Measurements from ENCODE around the gene MCF2L2. TPM values are rescaled to one million over a fixed set of nuclear protein-coding genes. Genes with fewer than 3 reads are reported as not detected.

MCF2L2 gene
- total RNA-seq, 2 donors from 2014 or later: 0.25 to 1.4 TPM

DNA sequence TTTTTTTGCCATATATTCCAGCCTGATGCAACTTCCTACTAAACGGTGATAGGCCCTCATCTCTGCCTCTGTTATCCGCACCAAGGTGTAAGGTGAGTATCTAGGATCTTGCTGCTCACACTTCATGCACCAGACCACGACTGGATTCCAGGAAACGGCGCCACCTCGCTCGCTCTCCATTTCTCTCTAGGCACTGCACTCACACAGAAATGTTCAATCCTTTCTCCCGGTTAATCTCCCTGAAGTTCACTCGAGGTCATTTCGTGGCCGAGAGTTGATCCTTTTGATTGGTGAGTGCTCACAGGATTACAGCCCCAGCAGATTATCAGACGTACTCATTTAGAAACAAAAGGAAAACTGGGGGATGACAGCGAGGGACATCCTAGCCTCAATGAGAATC is 28.1 kb downstream of the MCF2L2 start:
- DNase-seq: no peak
- TF ChIP-seq, protein P1, sequence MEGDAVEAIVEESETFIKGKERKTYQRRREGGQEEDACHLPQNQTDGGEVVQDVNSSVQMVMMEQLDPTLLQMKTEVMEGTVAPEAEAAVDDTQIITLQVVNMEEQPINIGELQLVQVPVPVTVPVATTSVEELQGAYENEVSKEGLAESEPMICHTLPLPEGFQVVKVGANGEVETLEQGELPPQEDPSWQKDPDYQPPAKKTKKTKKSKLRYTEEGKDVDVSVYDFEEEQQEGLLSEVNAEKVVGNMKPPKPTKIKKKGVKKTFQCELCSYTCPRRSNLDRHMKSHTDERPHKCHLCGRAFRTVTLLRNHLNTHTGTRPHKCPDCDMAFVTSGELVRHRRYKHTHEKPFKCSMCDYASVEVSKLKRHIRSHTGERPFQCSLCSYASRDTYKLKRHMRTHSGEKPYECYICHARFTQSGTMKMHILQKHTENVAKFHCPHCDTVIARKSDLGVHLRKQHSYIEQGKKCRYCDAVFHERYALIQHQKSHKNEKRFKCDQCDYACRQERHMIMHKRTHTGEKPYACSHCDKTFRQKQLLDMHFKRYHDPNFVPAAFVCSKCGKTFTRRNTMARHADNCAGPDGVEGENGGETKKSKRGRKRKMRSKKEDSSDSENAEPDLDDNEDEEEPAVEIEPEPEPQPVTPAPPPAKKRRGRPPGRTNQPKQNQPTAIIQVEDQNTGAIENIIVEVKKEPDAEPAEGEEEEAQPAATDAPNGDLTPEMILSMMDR (IDR thresholded peaks at IDR 0.05): no peak
- Histone ChIP-seq H3K27ac (no peak overlapping the region), H3K4me1 (no peaks in the 10 kb centered on the region), H3K9ac (ENCODE audit: low read depth in 2 of 2, low read length in 2 of 2) (no peak overlapping the region), H3K36me3 (no peaks in the 10 kb centered on the region), H3K27me3 (no peaks in the 10 kb centered on the region), H3K4me3 (no peak overlapping the region), H3K9me3 (no peaks in the 10 kb centered on the region)
- intact Hi-C loops (cut with DNase I): no loop called here

DNA sequence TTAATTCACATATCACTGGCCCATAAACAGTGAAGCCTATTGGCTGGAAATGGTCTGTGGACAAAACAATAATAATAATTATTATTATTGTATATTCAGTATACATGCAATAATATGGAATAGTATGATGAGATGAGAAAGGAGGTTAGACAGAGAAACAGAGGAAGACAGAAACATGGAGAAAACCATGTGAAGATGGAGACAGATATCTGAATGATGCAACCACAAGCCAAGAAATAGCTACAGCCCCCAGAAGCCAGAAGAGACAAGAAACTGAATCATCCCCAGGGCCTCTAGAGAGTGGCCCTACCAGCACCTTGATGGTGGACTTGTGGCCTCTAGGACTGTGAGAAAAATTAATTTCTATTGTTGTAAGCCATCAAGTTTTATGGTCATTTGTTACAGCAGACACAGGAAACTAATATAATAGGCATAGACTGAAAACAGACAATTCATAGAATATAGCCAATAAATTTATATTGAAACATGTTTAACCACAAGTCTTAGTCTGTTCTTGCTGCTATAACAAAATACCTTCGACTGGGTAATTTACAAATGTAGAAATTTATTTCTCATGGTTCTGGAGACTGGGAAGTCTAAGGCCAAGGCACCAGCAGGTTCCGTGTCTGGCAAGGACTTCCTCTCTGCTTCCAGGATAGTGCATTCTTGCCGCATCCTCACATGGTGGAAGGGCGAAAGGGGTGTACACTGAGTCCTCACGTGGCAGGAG is 31.6 kb downstream of the MCF2L2 start:
- no peaks in the 10 kb centered on the region for H3K36me3 ChIP-seq
- no peak for DNase-seq
- no peaks in the 10 kb centered on the region for H3K4me1 ChIP-seq
- H3K27me3 ChIP-seq: no peaks in the 10 kb centered on the region
- no peak overlapping the region for H3K27ac ChIP-seq
- H3K4me3 ChIP-seq: no peak overlapping the region
- H3K9ac ChIP-seq (ENCODE audit: low read depth in 2 of 2, low read length in 2 of 2): no peak overlapping the region
- TF ChIP-seq, protein P1 (IDR thresholded peaks at IDR 0.05): no peak
- intact Hi-C loops (cut with DNase I): no loop called here
- H3K9me3 ChIP-seq: no peaks in the 10 kb centered on the region

DNA sequence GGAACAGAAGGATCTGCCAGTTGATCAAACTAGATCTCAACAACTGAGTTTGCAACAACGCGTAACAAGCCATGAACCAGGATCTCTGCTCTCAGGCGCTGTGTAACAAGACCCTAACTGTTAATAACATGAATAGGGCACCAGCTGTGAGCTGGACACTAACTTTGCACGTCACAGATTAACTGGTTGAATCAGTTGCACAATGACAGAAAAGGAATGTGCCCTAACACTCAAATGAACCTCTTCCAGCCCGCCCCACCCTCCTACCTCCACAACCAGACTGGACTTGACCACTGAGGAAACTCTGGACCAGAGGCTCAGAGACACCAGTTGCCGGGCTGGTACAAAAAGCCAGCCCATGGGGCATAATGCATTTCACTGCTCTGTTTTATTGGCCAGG is 34.3 kb downstream of the MCF2L2 start:
- Histone ChIP-seq H3K27me3 (no peaks in the 10 kb centered on the region), H3K27ac (no peak overlapping the region), H3K36me3 (no peaks in the 10 kb centered on the region), H3K4me1 (no peaks in the 10 kb centered on the region), H3K4me3 (no peak overlapping the region), H3K9me3 (no peaks in the 10 kb centered on the region), H3K9ac (ENCODE audit: low read depth in 2 of 2, low read length in 2 of 2) (no peak overlapping the region)
- DNase-seq: no peak
- TF ChIP-seq, protein P1 (IDR thresholded peaks at IDR 0.05): no peak
- intact Hi-C loops (cut with DNase I): no loop called here

DNA sequence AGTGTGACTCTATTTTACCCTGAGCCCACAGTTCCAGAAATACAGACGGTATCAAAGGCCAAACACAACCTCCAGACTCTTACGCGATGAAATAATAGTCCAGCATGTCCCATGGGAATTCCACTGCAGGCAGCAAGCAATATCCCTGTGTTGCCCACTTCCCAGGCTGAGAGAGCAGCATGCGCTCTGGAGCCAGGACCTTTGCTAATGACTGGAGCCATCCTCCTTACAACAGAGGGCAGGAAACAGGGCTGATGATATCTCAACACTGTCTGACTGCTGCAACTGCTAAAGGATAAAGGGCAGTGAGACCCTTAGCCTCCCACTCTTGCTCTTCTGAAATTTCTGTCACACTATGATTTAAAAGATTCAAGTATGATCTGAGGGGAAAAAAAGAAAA is 34.8 kb downstream of the MCF2L2 start:
- intact Hi-C loops (cut with DNase I): no loop called here
- Histone ChIP-seq H3K36me3 (no peaks in the 10 kb centered on the region), H3K4me3 (no peak overlapping the region), H3K27me3 (no peaks in the 10 kb centered on the region), H3K27ac (no peak overlapping the region), H3K4me1 (no peaks in the 10 kb centered on the region), H3K9me3 (no peaks in the 10 kb centered on the region), H3K9ac (ENCODE audit: low read depth in 2 of 2, low read length in 2 of 2) (no peak overlapping the region)
- no peak for DNase-seq
- TF ChIP-seq, protein P1 (IDR thresholded peaks at IDR 0.05): no peak

DNA sequence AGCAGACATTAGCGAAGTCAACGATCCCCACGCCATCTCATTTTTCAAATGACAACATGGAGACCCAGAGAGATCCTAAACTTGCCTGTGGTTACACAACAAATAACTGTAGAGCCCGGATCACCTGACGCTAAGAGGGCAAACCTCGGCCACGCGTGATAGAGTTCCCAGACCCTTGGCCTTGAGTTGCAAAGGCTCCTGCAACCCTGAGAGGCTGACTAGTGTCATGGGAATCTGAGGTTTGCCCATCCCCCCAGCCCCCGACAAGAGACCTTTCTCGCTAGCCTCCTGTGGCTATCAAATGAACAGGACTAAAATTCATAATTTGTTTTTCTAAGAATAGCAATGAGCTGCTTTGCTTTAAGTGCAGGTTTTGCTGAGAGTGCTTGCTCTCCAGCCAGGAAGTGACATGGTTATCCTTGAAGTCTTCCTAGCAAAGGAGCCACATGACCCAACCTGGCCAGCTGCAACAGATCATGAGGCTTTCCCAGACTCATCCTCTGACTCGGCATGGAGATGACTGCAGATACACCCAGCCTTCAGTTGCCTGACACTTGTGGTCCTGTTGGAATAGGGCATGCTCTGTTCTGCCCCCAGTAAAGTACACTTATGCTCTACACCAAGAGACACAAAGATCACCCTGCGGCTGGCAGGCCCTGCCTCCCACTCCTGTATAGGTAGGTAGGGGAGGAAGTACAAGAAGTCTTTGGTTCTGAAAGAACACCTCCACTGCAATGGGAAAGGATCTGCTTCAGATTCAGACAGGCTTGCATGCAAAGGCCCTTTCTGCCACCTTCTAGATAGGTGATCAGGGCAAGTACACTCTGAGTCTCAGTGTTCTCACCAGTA is 36.0 kb downstream of the MCF2L2 start:
- no peak overlapping the region for H3K9ac ChIP-seq (ENCODE audit: low read depth in 2 of 2, low read length in 2 of 2)
- no peak for DNase-seq
- H3K36me3 ChIP-seq: no peaks in the 10 kb centered on the region
- no peaks in the 10 kb centered on the region for H3K9me3 ChIP-seq
- intact Hi-C loops (cut with DNase I): no loop called here
- no peak overlapping the region for H3K27ac ChIP-seq
- no peaks in the 10 kb centered on the region for H3K4me1 ChIP-seq
- TF ChIP-seq, protein P1 (IDR thresholded peaks at IDR 0.05): no peak
- no peaks in the 10 kb centered on the region for H3K27me3 ChIP-seq
- H3K4me3 ChIP-seq: no peak overlapping the region
